HEK293 (cell line): ENCODE data around the gene PVALEF.

Source experiments
- CTCF ChIA-PET: fragments of 350-600 bp; formaldehyde crosslinking; extraction: SDS; loops from one replicate; lab custom pipeline; 2021; ENCODE audit warnings: antibody characterized with exemption; lab: Yijun Ruan, JAX
- POLR2A ChIA-PET: fragments of 300-600 bp; formaldehyde crosslinking; extraction: SDS; loops from one replicate; lab custom pipeline; 2020; ENCODE audit warnings: antibody characterized with exemption, inconsistent platforms; lab: Yijun Ruan, JAX
- H3K27ac ChIP-seq: fragments of 200-500 bp; sonication (Bioruptor generic); 2 replicates; pipeline ENCODE4 v1.5.1; 2014; ENCODE audit warnings: low read depth, low read length, control low read depth, inconsistent platforms; ENCODE audit errors: extremely low read depth
- H3K36me3 ChIP-seq, 2 experiments: fragments of 200-500 bp in 1 of 2; sonication (Bioruptor generic) in 1 of 2; 1 replicate in 1 of 2; 2 replicates in 1 of 2; pipeline ENCODE4 v1.5.1; 2014 to 2017; ENCODE audit warnings: inconsistent platforms in 2 of 2, low read length in 2 of 2; ENCODE audit not compliant: control insufficient read depth in 2 of 2, insufficient read depth in 1 of 2
- H3K4me1 ChIP-seq: fragments of 200-500 bp; sonication (Bioruptor generic); 2 replicates; pipeline ENCODE4 v1.5.1; 2014; ENCODE audit warnings: mild to moderate bottlenecking, low read length, inconsistent platforms; ENCODE audit not compliant: control insufficient read depth, insufficient read depth
- H3K4me3 ChIP-seq: 2 replicates; pipeline ENCODE4 v1.5.1; 2011; ENCODE audit warnings: low read depth, mild to moderate bottlenecking, control low read depth, low read length, moderate library complexity
- H3K9me3 ChIP-seq: fragments of 200-500 bp; sonication (Bioruptor generic); 2 replicates; pipeline ENCODE4 v1.5.1; 2014; ENCODE audit warnings: low read depth, low read length, inconsistent platforms; ENCODE audit not compliant: control insufficient read depth, insufficient read depth
- ELK4 ChIP-seq: IDR thresholded peaks from 2 replicates; pipeline ENCODE4 v1.6.1; 2011; ENCODE audit warnings: mild to moderate bottlenecking, low read depth, low read length, borderline replicate concordance
- GLI2 ChIP-seq: fragments of 450-650 bp; formaldehyde crosslinking; IDR thresholded peaks from 2 replicates; pipeline ENCODE4; 2017; ENCODE audit warnings: missing biosample characterization, missing genetic modification characterization, low read depth, borderline replicate concordance
- GLIS2 ChIP-seq: fragments of 450-650 bp; formaldehyde crosslinking; IDR thresholded peaks from 2 replicates; pipeline ENCODE4 v1.5.1; 2016; ENCODE audit warnings: missing biosample characterization, missing genetic modification characterization
- KLF7 ChIP-seq: fragments of 450-650 bp; formaldehyde crosslinking; IDR thresholded peaks from 2 replicates; pipeline ENCODE4 v1.5.1; 2016; ENCODE audit warnings: missing biosample characterization, missing genetic modification characterization, borderline replicate concordance
- KLF9 ChIP-seq: fragments of 450-650 bp; formaldehyde crosslinking; IDR thresholded peaks from 2 replicates; pipeline ENCODE4 v1.5.1; 2016; ENCODE audit warnings: missing biosample characterization, missing genetic modification characterization, low read depth
- OVOL3 ChIP-seq: fragments of 450-650 bp; formaldehyde crosslinking; IDR thresholded peaks from 2 replicates; pipeline ENCODE4 v1.5.1; 2016; ENCODE audit warnings: missing biosample characterization, missing genetic modification characterization
- PATZ1 ChIP-seq: fragments of 450-650 bp; formaldehyde crosslinking; IDR thresholded peaks from 2 replicates; pipeline ENCODE4 v1.5.1; 2016; ENCODE audit warnings: missing biosample characterization, missing genetic modification characterization
- PRDM6 ChIP-seq: fragments of 450-650 bp; formaldehyde crosslinking; IDR thresholded peaks from 2 replicates; pipeline ENCODE4 v1.5.1; 2017; ENCODE audit warnings: missing biosample characterization, missing genetic modification characterization
- REPIN1 ChIP-seq: fragments of 450-650 bp; formaldehyde crosslinking; IDR thresholded peaks from 2 replicates; pipeline ENCODE4 v1.5.1; 2017; ENCODE audit warnings: missing biosample characterization, missing genetic modification characterization, low read depth
- SETDB1 ChIP-seq: IDR thresholded peaks from one replicate; pipeline ENCODE4 v1.6.1; 2017; ENCODE audit warnings: mild to moderate bottlenecking, low read length, moderate library complexity, mixed read lengths; ENCODE audit not compliant: insufficient read length
- ZBTB49 ChIP-seq: fragments of 450-650 bp; formaldehyde crosslinking; IDR thresholded peaks from 2 replicates; pipeline ENCODE4 v1.5.1; 2016; ENCODE audit warnings: missing biosample characterization, missing genetic modification characterization, low read depth
- ZNF133 ChIP-seq: fragments of 450-650 bp; formaldehyde crosslinking; IDR thresholded peaks from 2 replicates; pipeline ENCODE4 v1.5.1; 2016; ENCODE audit warnings: missing biosample characterization, missing genetic modification characterization
- ZNF146 ChIP-seq: fragments of 450-650 bp; formaldehyde crosslinking; IDR thresholded peaks from 2 replicates; pipeline ENCODE4 v1.5.1; 2016; ENCODE audit warnings: missing biosample characterization, missing genetic modification characterization
- ZNF266 ChIP-seq: fragments of 450-650 bp; formaldehyde crosslinking; IDR thresholded peaks from 2 replicates; pipeline ENCODE4 v1.5.1; 2016; ENCODE audit warnings: missing biosample characterization, missing genetic modification characterization, low read depth
- ZNF324 ChIP-seq: fragments of 450-650 bp; formaldehyde crosslinking; IDR thresholded peaks from 2 replicates; pipeline ENCODE4 v1.5.1; 2016; ENCODE audit warnings: missing biosample characterization, missing genetic modification characterization
- ZNF335 ChIP-seq: fragments of 450-650 bp; formaldehyde crosslinking; conservative IDR thresholded peaks from 2 replicates; pipeline ENCODE4 v1.5.1; 2016; ENCODE audit warnings: missing biosample characterization, missing genetic modification characterization
- ZNF404 ChIP-seq: fragments of 450-650 bp; formaldehyde crosslinking; IDR thresholded peaks from 2 replicates; pipeline ENCODE4 v1.5.1; 2017; ENCODE audit warnings: missing biosample characterization, missing genetic modification characterization
- ZNF521 ChIP-seq: fragments of 450-650 bp; formaldehyde crosslinking; IDR thresholded peaks from 2 replicates; pipeline ENCODE4 v1.5.1; 2017; ENCODE audit warnings: missing biosample characterization, mild to moderate bottlenecking, missing genetic modification characterization
- ZNF544 ChIP-seq: fragments of 450-650 bp; formaldehyde crosslinking; IDR thresholded peaks from 2 replicates; pipeline ENCODE4 v1.5.0; 2017; ENCODE audit warnings: missing biosample characterization, missing genetic modification characterization
- ZNF549 ChIP-seq: fragments of 450-650 bp; IDR thresholded peaks from 2 replicates; pipeline ENCODE4 v1.5.1; 2018; ENCODE audit warnings: missing biosample characterization, missing genetic modification characterization, mild to moderate bottlenecking, inconsistent platforms, moderate library complexity
- ZNF571 ChIP-seq: fragments of 450-650 bp; formaldehyde crosslinking; IDR thresholded peaks from 2 replicates; pipeline ENCODE4 v1.5.0; 2017; ENCODE audit warnings: missing biosample characterization, missing genetic modification characterization
- ZNF596 ChIP-seq: fragments of 450-650 bp; IDR thresholded peaks from 2 replicates; pipeline ENCODE4 v1.5.0; 2018; ENCODE audit warnings: missing biosample characterization, mild to moderate bottlenecking, missing genetic modification characterization, moderate library complexity
- ZSCAN30 ChIP-seq: fragments of 450-650 bp; IDR thresholded peaks from 2 replicates; pipeline ENCODE4 v1.5.1; 2018; ENCODE audit warnings: missing biosample characterization, mild to moderate bottlenecking, missing genetic modification characterization, moderate library complexity

The PVALEF gene

GRCh38 chr17:81200201-81200600, 34.9 kb downstream of the PVALEF start:
- Histone ChIP-seq H3K27ac (no peak overlapping the region), H3K9me3 (no peaks in the 10 kb centered on the region)
- POLR2A ChIA-PET = interaction anchor here (0.7 to 1.3 kb wide), 3 partner anchors 23 to 380 kb away, joined by 3 read pairs; partner anchors contain the start of gene CEP131

GRCh38 chr17:81200695-81201580, 35.6 kb downstream of the PVALEF start:
- CTCF ChIA-PET = interaction anchor here (0.5 to 2.1 kb wide), 22 partner anchors 10 to 778 kb away, joined by 3 to 12 read pairs (median 4); partner anchors contain the start of genes NDUFAF8, PVALEF and TEPSIN
- Histone ChIP-seq H3K4me1 (no peaks in the 10 kb centered on the region), H3K4me3 (no peak overlapping the region), H3K36me3 (peaks cover 8 to 74% of the 10 kb centered on the region in 2 experiments; a peak in 2 of 3 replicates), H3K9me3 (no peaks in the 10 kb centered on the region), H3K27ac (0 out of 2 replicates have a peak overlapping the region, but pooled peaks have one; percentile 14)
- POLR2A ChIA-PET = interaction anchor here (0.7 to 1.3 kb wide), 3 partner anchors 22 to 379 kb away, joined by 3 read pairs; partner anchors contain the start of gene CEP131
- no peak for TF ChIP-seq KLF7 (tag by site-specific recombination)
- peak; percentile 27; the same call in 1 of the 2 replicates for TF ChIP-seq PATZ1
- no peak for TF ChIP-seq ZNF544 (tag by site-specific recombination)
- TF ChIP-seq GLI2 (tag by site-specific recombination) = no peak
- TF ChIP-seq ZNF549 (tag by site-specific recombination) = no peak
- peak; percentile 66 for TF ChIP-seq ZSCAN30 (tag by site-specific recombination)
- TF ChIP-seq ZNF521 = no peak
- TF ChIP-seq GLIS2 = peak; percentile 37; the same call in 1 of the 2 replicates
- no peak for TF ChIP-seq ZNF335
- TF ChIP-seq REPIN1 (tag by site-specific recombination) = no peak
- no peak for TF ChIP-seq ZNF571 (tag by site-specific recombination)
- no peak for TF ChIP-seq ZNF146 (tag by site-specific recombination)
- TF ChIP-seq ZNF596 (tag by site-specific recombination) = no peak
- TF ChIP-seq OVOL3 (tag by site-specific recombination) = no peak
- TF ChIP-seq KLF9 = no peak

More at GRCh38 chr17:81200201-81200600, 34.9 kb downstream of the PVALEF start:
- Histone ChIP-seq H3K4me3 (no peak overlapping the region), H3K4me1 (no peaks in the 10 kb centered on the region), H3K36me3 (peaks cover 3 to 77% of the 10 kb centered on the region in 2 experiments; a peak in 2 of 3 replicates)
- TF ChIP-seq SETDB1 = no peak
- TF ChIP-seq ZBTB49 (tag by site-specific recombination) = no peak
- TF ChIP-seq ZNF404 (tag by site-specific recombination) = no peak
- TF ChIP-seq ELK4 = no peak
- TF ChIP-seq ZNF324 (tag by site-specific recombination) = no peak
- no peak for TF ChIP-seq ZSCAN30 (tag by site-specific recombination)
- TF ChIP-seq ZNF133 (tag by site-specific recombination) = no peak
- no peak for TF ChIP-seq PRDM6 (tag by site-specific recombination)
- TF ChIP-seq ZNF266 (tag by site-specific recombination) = no peak
- CTCF ChIA-PET = interaction anchor here (0.9 to 2.1 kb wide), 9 partner anchors 10 to 57 kb away, joined by 3 to 12 read pairs (median 4); partner anchors contain the start of genes NDUFAF8, PVALEF and TEPSIN
